ENCODE data around the gene ERC1.
"Not testable (repeated sequence)": the region's sequence is repeated elsewhere in the genome, so short reads cannot be mapped to it uniquely, and the experiment has no call there.

Gene ERC1

DNA sequence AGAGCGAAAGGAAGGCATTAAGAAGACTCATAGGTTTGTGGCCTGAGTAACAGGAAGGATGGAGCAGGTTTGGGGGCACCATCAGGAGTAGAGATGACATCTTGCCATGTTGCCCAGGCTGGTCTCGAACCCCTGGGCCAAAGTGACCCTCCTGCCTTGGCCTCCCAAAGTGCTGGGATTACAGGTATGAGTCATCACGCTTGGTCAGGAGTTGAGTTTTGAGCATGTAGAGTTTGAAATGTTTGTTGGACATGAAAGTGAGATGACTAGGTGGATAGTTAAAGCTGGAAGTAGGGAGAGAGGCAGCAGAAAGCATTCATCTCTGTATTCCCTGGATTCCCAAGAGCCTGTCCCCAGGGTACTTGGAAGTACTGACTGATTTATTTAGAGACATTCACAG is 112.6 kb downstream of the ERC1 start:
- DNase-seq (ENCODE audit: low read depth, low spot score), result no peak
- H3K4me3 ChIP-seq (ENCODE audit: low read length), result no peak overlapping the region

DNA sequence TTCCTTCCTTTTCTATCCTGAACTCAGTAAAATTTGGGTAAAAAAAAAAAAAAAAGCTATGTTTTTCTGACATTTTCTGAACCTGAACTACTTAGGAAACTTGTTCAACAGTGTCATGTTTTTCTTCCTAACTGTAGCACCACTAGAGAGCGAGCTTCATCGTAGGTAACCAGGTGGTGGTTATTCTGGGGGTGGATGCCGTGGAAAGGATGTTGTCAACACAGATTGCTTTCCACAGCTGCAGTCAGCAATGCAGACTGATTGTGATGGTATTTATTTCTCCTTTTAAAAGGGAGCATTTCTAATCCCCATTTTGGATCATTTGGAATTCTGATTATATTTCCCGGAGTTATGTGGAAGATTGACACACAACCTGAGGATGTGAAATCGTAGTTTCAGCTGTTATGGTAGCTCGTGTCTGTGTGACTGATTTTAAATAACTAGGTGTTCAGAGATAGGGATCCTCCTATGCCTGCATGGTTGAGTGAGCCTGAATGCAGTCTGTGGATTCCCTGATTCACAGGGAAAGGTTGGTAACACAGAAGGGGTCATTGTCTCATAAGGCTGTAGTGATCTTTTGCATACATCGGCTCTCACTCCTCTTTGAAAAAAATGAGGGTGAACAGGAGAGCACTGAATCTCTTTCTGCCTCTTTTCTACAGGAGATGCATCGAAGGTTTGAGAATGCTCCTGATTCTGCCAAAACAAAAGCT is 113.2 kb downstream of the ERC1 start:
- H3K4me3 ChIP-seq (ENCODE audit: low read length), result no peak overlapping the region
- DNase-seq (ENCODE audit: low read depth, low spot score), result no peak

DNA sequence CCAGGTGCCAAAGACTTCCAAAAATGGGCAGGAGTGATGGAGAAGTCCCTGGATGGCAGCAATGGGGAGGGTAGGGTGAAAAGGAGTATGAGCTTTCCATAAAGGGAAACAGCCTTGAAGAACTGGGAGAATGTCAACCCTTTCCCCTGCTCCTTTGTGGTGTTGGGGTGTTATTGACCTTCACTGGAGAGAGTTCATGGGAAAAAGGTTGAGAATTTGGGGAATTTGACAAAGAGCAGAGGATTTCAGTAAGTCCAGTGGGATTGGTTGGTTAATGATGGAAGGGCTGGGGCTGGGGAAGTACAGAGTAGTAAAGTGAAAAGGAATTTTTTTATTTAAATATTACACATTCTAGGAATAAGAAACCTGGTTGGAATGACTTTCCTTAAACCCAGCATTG is 116.6 kb downstream of the ERC1 start:
- no peak for DNase-seq (ENCODE audit: low read depth, low spot score)
- no peak overlapping the region for H3K4me3 ChIP-seq (ENCODE audit: low read length)

DNA sequence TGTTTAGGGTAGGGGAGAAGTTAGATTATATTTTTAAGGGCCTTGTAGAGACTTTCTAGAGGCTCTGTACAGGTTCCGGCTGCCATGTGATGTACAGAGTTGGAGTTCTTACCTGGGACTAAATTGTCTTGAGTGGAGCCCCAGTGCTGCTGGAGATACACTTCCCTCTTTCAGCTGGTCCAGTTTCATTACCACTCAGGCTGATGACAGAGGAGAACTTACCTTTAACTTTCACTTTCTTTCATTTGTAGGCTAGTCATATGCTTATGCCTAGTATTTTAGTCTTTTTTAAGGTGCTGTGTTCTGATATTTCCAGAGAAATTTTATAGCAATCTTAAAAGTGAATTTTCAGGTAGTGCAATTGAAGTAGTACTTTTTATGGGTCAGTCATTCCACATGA is 117.3 kb downstream of the ERC1 start:
- no peak overlapping the region for H3K4me3 ChIP-seq (ENCODE audit: low read length)
- DNase-seq (ENCODE audit: low read depth, low spot score), result no peak

DNA sequence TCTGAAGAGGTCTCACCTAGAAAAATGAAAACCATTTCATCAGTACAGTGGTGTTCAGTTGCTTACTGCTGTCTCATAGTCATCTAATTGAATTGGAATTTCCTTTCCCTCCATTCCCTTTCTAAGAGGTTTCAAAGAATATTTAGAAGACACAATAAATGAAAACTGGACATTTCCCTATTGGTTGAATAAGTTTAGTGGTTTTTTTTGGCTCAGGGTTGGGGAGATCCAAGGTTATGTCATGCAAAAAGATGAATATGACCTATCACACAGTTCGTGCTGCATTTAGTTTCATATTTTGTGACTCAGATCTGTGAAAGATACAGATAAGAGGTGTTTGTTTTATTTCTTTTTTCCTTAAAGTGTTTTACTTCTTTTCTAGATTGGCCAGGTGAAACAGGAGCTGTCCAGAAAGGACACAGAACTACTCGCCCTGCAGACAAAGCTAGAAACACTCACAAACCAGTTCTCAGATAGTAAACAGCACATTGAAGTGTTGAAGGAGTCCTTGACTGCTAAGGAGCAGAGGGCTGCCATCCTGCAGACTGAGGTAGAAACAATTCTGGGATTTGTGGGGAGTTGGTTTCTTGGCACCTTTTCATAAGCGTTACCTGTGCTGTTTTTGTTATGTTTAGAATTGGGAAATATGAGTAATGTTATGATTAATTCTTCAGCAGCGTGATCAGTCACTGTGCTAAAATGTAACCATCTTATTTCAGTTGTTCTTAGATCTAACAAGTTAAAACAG is 124.6 kb downstream of the ERC1 start:
- DNase-seq (ENCODE audit: low read depth, low spot score), result no peak
- no peak overlapping the region for H3K4me3 ChIP-seq (ENCODE audit: low read length)

DNA sequence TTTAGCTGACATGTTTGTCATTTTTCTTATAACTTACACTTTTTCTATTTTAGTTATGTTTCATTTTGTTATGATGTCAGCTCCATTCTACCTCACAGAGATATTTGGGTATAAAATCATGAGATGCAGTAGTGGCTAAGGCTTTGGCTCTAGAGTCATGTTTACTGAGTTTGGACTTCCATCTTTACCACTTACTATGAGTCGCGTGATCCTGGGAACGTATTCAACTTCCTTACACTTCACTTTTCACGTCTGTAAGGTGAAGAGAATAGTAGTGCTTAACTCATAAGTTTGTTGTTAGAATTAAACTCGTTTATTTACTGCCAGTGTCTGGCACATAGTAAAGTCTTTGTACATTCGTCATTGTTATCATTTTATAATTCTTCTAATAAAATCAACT is 126.3 kb downstream of the ERC1 start:
- H3K4me3 ChIP-seq (ENCODE audit: low read length), result no peak overlapping the region
- no peak for DNase-seq (ENCODE audit: low read depth, low spot score)

DNA sequence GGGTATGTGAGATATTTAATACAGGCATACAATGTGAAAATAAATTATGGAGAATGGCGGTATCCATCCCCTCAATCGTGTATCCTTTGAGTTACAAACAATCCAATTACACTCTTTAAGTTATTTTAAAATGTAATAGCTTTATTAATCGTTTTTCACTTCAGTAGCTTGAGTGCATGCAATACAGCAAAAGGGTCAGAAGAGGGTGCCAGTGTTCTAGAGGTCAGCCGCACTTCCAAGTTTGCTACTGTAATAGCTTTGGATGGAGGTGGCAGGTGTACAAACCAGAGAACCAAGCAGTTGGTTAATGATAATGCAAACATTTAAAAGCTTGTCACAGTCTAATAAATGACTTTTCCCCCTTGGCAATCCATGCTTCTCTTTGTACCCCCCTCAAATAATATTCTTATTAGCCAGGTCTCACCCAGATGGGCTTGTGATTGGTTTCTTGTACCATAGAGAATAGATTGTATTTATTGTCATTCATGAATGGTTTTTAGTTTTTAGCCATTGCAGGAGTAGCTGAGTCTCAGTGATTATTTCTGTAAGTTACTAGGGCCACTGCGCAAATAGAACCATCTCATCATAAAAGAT is 127.0 kb downstream of the ERC1 start:
- DNase-seq (ENCODE audit: low read depth, low spot score), result peak; percentile 71

DNA sequence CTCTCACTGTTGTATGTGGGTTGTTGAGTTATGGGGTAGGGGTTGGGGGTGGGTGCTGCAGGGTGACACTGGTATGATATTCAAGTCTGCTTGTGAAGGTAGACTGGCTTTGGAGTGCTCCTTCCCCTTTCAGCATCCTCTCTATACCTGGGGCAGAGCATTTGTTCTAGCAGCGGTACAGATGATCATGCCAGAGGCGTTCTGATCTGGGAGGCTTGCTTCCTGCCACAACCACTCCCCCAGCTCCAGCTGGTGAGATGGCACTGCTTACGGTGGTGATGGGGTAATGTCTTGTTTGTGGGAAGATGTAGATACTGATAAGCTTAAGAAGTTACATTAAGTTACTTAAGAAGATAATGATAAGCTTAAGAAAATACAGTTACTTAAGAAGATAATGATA is 131.8 kb downstream of the ERC1 start:
- peak; percentile 95 for DNase-seq (ENCODE audit: low read depth, low spot score)
- H3K4me3 ChIP-seq (ENCODE audit: low read length), result no peak overlapping the region

More for the DNA sequence above, 127.0 kb downstream of the ERC1 start:
- no peak overlapping the region for H3K4me3 ChIP-seq (ENCODE audit: low read length)

DNA sequence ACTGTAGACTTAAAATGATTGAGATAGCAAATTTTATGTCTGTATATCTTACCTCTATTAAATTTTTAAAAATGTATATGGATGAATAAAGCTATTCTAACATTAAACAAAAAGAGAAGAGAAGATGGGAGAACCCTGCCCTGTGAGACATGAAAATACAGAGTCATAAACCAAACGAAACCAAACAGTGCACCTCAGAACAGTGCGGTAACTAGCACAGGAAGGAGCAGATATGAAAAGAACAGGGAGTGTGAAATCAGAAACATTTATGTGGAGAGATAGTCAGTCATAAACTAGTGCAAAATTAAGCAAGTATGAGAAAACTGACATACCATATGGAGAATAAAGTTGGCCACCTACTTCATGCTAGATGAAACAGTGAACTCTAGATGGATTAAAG is 135.1 kb downstream of the ERC1 start:
- DNase-seq (ENCODE audit: low read depth, low spot score), result no peak
- no peak overlapping the region for H3K4me3 ChIP-seq (ENCODE audit: low read length)

DNA sequence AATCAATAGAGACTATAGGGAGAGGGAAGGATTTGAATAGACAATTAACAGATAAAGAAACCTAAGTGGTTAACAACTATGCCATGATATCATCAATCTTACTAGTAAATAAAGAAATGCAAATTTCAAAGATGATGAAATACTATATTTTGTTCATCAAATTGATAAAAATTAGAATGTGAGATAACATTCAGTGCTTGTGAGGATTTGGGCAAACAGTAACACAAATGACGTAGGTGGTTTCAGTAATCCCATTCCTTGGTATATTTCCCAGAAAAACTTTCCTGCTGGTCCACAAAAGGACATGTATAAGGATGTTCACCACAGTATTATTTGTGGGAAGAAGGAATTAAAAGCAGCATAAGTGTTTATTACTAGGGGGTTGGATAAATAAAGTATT is 136.0 kb downstream of the ERC1 start:
- no peak for DNase-seq (ENCODE audit: low read depth, low spot score)
- no peak overlapping the region for H3K4me3 ChIP-seq (ENCODE audit: low read length)

DNA sequence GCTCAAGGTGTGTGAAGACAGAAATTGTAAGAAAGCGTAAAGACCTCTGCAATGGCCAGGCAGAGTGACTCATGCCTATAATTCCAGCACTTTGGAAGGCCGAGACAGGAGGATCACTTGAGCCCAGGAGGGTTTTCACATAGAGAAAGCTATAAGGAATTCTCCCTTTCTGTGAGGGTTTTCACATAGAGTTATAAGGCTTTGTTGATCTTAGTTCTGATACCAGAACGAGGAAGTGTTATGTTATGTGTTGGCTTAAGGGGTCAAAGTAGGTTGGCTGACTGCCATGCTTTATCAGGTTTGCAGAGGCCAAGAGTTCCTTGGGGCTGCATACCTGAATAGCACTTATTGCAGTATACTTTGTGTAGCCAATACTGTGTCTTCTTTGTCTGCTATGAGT is 139.1 kb downstream of the ERC1 start:
- no peak overlapping the region for H3K4me3 ChIP-seq (ENCODE audit: low read length)
- no peak for DNase-seq (ENCODE audit: low read depth, low spot score)

DNA sequence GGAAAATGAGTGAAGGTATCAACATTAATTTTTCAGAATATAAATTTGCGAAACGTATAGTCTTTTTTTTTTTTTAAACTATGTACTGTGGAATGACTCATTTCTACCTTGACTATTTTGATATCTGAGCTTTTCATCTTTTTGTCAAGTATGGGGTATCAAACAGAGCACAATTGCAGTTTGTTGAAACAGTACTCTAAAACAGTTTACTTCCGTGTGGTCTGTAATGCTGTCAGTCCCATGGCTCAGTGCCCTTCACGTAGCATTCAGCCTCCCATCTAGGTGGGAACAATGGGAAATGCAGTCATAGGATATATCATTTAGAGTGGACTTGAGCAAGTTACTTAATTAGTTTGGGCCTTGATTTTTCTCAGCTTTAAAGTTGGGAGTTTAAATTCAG is 139.5 kb downstream of the ERC1 start:
- DNase-seq (ENCODE audit: low read depth, low spot score), result no peak
- no peak overlapping the region for H3K4me3 ChIP-seq (ENCODE audit: low read length)

DNA sequence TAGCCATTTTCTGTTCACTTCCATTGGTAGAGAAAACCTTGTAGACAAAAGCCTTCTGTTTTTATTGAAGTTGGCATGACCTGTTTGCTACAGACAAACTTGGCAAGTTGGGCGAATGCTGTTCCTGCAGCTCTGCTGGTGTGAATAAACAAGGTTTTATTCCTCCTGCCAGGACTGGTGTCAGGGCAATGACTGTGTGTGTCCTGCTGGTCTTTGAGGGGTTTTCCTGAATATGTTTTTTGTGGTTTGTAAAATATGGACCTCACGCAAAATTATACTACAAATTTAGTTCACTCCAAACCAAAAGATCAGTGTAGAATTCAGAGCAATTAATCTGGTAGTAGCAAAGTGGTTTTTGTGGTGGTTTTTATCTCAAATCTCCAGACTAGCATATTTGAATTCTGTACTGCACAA is 140.8 kb downstream of the ERC1 start:
- peak; percentile 28 for DNase-seq (ENCODE audit: low read depth, low spot score)
- H3K4me3 ChIP-seq (ENCODE audit: low read length), result no peak overlapping the region

DNA sequence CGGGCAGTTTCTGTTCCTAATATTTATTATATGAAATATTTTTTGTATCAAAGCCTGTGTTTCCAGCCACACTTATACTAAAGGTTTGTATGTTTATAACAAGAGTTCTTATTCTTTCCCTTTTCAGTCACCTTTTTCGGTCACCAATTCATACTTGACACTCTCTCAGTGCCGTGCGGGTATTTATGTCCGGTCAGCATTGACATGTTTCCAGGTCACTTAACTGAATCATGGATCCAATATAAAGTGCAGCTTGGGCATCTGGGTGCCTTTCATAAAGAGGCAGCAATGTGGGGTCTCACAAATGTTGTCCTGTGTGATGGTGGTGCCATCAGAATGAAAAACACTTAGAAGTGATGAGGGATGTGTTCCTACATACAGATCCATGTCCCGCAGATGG is 141.3 kb downstream of the ERC1 start:
- DNase-seq (ENCODE audit: low read depth, low spot score), result no peak
- H3K4me3 ChIP-seq (ENCODE audit: low read length), result no peak overlapping the region

DNA sequence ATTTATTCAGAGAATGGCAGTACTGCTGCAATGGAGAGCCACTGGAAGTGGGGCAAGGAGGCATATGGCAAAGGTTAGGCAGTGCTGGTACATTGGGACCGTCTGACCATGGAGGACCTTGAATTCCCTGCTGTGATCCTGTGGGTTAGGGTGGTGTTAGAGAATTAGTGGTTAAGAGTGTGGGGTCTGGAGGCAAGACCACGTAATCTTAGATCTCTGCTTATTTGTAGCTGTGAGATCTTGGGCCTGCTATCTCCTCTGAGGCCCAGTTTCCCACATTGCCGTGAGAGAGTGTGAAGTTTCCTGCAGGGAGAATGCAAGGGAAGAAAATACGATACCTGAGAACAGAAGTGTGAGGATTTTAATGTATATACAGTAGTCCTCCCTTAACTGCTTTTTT is 147.7 kb downstream of the ERC1 start:
- H3K4me3 ChIP-seq (ENCODE audit: low read length), result no peak overlapping the region
- no peak for DNase-seq (ENCODE audit: low read depth, low spot score)

DNA sequence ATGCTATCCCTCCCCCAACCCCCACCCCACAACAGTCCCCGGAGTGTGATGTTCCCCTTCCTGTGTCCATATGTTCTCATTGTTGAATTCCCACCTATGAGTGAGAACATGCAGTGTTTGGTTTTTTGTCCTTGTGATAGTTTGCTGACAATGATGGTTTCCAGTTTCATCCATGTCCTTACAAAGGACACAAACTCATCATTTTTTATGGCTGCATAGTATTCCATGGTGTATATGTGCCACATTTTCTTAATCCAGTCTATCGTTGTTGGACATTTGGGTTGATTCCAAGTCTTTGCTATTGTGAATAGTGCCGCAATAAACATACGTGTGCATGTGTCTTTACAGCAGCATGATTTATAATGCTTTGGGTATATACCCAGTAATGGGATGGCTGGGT is 155.7 kb downstream of the ERC1 start:
- not testable (repeated sequence) for H3K4me3 ChIP-seq (ENCODE audit: low read length); DNase-seq (ENCODE audit: low read depth, low spot score)

DNA sequence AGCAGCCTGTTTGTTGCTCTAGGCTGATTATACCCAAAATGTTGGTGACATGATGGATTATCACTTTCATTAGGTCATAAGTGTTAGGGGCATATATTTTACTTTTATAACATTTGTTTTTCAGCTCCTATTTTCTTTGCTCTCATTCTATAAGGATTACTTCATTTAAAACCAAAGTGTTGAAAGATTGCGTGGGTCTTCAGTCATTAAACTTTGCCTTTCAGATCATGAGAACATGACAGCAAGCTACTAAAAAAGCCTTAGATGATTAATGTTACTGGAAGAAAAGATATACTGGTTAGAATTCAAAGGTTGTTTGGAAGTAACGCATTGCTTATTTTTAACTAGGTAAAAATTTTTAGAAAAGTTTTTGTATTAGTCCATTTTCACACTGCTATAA is 156.8 kb downstream of the ERC1 start:
- no peak for DNase-seq (ENCODE audit: low read depth, low spot score)
- no peak overlapping the region for H3K4me3 ChIP-seq (ENCODE audit: low read length)

DNA sequence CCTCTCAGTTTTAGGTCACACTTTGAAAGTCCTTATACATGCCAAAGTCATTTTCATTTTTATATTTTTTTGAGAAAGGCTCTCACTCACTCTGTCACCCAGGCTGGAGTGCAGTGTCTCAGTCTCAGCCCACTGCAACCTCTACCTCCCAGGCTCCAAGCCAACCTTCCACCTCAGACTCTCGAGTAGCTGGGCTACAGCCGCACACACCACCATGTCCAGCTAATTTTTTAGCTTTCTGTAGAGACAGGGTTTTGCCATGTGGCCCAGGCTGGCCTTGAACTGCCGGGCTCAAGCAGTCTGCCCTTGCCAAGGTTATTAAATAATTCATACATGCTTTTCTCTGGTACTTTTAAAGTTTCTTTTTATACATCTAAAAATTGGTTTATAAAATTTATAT is 166.0 kb downstream of the ERC1 start:
- H3K4me3 ChIP-seq (ENCODE audit: low read length), result no peak overlapping the region
- DNase-seq (ENCODE audit: low read depth, low spot score), result no peak

DNA sequence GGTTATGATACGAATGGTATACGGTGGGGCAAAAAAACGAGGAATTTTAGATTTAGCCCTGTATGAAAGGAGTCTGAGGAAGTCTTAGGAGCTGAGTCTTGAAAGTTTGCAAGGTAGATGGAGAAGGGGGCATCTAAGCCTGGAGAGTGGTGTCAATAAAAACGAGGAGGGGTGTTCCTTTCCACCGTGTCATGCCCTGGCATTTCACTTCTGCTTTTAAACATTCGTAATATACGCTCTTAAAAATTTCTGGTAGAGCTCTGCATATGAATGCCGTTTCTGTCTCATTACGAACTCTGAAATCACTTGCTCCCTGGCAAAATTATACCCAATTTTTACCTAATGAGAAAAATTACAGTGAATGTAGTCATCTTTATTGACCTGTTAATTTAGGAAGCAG is 170.2 kb downstream of the ERC1 start:
- DNase-seq (ENCODE audit: low read depth, low spot score), result no peak
- H3K4me3 ChIP-seq (ENCODE audit: low read length), result no peak overlapping the region

DNA sequence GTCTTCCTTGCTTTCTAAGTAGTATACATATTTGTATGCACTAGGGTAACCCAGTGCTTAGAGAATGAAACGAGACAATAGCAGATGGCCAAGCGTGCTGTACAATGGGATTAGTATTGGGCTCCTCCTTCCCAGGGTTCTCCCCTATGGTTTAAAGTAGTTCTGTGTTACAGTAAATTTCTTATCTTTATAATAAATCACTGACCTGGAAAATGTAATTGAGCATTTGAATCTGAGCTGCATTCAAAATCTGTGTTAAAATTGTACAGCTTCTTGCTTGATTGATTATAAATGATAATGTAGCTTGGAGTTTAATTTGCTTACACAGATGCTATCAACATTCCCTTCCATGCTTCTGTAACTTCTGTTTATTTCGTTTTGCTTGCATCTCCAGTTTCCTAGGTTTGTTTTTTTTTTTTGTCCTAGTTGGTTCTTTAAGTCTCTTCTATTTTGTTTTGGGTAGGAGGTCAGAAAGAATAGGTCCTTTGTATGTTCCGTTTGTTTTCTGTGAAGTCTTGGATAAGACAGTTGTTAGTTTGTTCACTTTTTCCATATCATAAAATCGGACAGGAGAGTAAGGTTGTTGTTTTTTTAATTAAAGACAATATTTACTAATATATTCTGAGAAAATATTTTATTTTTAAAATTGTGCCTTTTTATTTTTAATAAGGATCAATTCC is 171.2 kb downstream of the ERC1 start:
- DNase-seq (ENCODE audit: low read depth, low spot score), result no peak
- H3K4me3 ChIP-seq (ENCODE audit: low read length), result no peak overlapping the region

All from Jurkat, Clone E6-1 (cell line).